Dendritic cell treated with granulocyte-macrophage colony-stimulating factor and Interleukin-4, amounts not matched to agents 40 ng/mL and 50 ng/mL, for 4 days (primary cell): ENCODE data around the gene VPREB3.
A peak's percentile ranks its signal among the peaks of the same experiment; 100 is the strongest.

Experiments used
- H3K27ac Mint-ChIP-seq: one replicate; pipeline ENCODE4 v1.8.0; 2022; ENCODE audit warnings: mild to moderate bottlenecking, mixed read lengths
- H3K27me3 Mint-ChIP-seq: one replicate; pipeline ENCODE4 v1.8.0; 2022; ENCODE audit warnings: mild to moderate bottlenecking, mixed read lengths
- H3K36me3 Mint-ChIP-seq: one replicate; pipeline ENCODE4 v1.8.0; 2022; ENCODE audit warnings: low read depth, mixed read lengths
- H3K4me1 Mint-ChIP-seq: one replicate; pipeline ENCODE4 v1.8.0; 2022; ENCODE audit warnings: low read depth, mixed read lengths
- H3K4me3 Mint-ChIP-seq: one replicate; pipeline ENCODE4 v1.8.0; 2022; ENCODE audit warnings: mild to moderate bottlenecking, moderate library complexity, mixed read lengths
- H3K9me3 Mint-ChIP-seq: one replicate; pipeline ENCODE4 v1.8.0; 2022; ENCODE audit warnings: mixed read lengths
- intact Hi-C: fragments of 100-400 bp; cut with micrococcal nuclease; formaldehyde crosslinking; loops from one replicate; pipeline ENCODE4 v1.15.0; 2022

The VPREB3 gene

DNA sequence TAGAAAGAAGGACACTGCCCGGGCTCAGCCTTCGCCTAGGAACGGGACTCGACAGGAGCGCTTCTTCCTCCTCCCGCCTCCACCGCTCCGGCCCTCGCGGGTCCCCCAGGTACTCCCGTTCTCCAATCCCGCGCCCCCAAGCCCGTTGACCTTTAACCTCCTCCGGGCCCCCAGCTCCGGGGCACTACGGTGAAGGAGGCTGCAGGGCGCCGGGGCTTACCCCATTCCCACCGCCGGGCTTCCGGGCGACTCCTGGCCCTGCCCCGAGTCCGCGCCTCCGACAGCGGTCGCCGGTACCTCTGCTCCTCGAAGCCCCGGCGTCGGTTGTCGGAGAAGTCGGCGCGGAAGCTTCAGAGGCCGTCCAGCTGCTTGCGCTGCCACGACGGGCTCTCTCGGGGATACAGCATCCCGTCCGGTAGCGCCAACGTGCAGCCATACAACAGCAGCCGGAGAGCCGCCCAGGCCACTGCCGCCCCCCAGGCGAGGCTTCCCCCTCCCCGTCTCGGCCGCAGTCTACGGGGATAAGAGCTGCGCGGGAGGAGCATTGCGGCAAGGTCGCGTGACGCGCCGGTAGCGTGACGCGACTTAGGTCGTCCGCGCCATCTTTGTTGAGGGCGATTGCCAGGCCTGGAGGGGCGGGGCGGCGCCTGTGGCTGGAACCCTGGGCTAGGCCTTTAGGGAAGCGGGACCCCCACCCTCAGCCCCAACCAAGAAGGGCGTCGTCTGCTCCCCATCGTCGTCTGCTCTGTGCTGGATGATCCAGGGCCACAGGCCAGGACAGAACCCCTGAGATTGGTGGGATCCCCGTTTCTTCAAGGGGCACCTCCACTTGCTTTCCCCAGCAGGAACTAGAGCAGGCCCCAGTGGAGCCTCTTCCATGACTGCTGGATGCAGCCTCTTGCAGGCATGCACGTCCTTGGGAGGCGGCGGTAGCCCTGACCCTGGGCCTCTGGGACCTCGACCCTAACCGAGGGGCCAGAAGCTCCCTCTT lies 37.1 kb downstream of the VPREB3 start:
- intact Hi-C loops: loop anchor here (5.0 kb wide), 1 partner anchor 50 kb away; the partner anchor contains the start of gene CHCHD10
- Mint-ChIP-seq H3K4me3 (peak overlapping the region; percentile 82), H3K9me3 (no peaks in the 10 kb centered on the region), H3K27ac (peak overlapping the region; percentile 86), H3K27me3 (no peaks in the 10 kb centered on the region), H3K4me1 (peaks cover 25% of the 10 kb centered on the region), H3K36me3 (peaks cover 34% of the 10 kb centered on the region)

DNA sequence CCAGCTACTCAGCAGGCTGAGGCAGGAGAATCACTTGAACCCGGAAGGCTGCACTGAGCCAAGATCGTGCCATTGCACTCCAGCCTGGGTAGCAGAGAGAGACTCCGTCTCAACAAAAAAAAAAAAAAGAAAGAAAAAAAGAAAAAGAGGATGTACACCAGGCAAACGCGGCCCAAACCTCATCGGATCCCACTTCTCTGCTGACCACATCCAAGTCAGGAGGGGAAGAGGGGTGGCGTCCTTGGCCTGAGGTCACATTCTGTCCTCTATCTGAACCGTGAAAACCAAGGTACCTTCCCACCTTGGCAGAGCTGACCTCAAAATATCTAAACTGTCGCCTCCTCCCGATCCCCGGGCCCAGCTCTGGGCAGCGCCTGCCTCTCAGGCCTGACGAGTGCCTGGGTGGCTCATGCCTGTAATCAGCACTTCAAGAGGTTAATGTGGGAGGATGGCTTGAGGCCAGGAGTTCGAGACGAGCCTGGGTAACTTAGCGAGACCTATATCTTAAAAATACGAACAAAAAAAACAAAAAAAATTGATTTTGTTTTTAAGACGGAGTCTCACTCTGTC lies 38.3 kb downstream of the VPREB3 start:
- Mint-ChIP-seq H3K27ac (peak overlapping the region; percentile 86), H3K4me3 (peak overlapping the region; percentile 82), H3K27me3 (no peaks in the 10 kb centered on the region), H3K4me1 (peaks cover 26% of the 10 kb centered on the region), H3K9me3 (no peaks in the 10 kb centered on the region), H3K36me3 (peaks cover 46% of the 10 kb centered on the region)
- intact Hi-C loops: loop anchor here (5.0 kb wide), 1 partner anchor 51 kb away; the partner anchor contains the start of gene CHCHD10

DNA sequence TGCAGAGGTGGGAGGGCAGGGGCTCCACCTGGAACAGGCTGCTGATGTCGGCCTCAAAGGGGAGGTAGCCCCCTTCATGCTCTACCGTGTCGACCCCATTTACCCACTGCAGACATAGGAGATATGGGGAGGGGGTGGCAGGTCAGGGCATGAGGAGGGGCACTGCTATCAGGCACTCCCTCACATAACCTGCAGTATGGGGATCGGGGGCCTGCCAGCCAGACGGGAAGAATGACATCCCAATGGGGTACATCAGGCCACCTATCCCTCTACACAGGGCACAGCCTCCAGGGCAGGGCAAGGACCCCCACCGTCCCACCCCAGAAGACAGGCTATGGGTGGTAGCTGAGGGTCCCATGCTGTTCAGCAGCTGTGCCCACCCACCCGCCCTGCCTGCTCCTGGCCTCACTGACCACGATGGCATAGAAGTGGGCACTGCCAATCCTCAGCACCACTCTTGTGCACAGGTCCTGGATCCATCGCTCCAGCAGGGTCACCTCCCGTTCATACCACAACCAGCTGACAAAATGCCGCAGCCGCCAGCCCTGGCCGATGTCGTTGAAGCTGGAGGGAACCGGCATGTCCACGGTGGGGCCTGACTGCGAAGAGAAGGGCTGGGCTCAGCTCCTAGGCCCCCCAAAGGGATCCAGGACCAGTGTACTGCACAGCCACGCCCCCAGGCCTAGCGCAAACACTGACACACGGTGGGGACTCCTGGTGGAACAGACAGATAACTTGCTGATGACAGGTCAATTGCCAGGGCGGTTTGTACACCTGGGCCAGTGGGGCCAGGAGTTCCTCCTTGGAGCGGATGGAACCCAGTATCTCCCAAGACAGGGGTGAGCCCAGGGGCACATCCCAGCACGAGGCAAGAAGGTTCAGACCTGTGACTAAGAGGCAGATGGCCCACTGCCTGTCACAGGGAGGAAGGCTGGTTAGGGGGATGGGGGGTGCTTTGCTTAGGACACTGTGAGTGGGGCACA lies 39.3 kb downstream of the VPREB3 start:
- peak overlapping the region; percentile 86 for H3K27ac Mint-ChIP-seq
- intact Hi-C loops: loop anchor here (5.0 kb wide), 1 partner anchor 52 kb away; the partner anchor contains the start of gene CHCHD10
- peaks cover 26% of the 10 kb centered on the region for H3K4me1 Mint-ChIP-seq
- no peaks in the 10 kb centered on the region for H3K9me3 Mint-ChIP-seq
- H3K4me3 Mint-ChIP-seq: peak overlapping the region; percentile 82
- peaks cover 56% of the 10 kb centered on the region for H3K36me3 Mint-ChIP-seq
- no peaks in the 10 kb centered on the region for H3K27me3 Mint-ChIP-seq

DNA sequence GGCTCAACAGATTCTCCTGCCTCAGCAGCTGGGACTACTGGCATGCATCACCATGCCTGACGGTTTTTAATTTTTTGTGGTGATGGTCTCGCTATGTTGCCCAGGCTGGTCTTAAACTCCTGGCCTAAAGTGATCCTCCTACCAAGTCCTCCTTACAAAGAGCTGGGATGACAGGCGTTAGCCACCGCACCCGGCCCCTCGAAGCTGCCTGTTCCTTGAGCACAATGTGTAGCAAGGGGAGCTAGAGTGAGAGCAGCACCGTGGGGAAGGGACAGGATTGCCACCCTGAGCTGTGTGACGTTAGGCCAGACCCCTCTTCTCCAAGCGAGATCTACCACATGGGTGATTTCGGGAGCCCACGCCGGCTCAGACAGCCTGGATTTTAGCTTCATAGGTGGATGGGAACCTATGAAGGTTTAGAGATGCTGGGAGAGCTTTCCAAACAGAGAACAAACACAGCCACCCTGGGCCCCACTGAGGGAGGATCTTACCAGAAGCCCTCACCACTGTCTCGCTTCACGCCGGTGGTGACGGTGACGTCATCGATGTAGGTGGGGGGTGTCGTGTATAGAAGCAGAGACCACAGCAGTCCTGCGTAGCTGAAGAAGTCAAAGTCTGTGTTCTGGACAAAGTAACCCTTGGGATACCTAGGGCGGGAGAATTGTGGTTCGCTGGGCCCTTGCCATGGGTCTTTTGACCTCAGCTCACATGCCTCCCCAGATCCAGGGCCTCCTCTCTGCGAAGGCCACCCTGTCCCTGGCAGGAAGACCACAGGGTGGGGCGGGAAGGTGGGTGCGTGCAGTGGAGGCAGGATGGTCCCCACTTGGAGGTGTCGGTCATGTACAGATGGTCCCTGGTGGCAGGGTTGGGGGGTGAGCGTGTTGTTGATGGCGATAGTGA lies 40.3 kb downstream of the VPREB3 start:
- Mint-ChIP-seq H3K4me3 (no peak overlapping the region), H3K4me1 (peaks cover 26% of the 10 kb centered on the region), H3K27ac (no peak overlapping the region), H3K9me3 (no peaks in the 10 kb centered on the region), H3K36me3 (peaks cover 66% of the 10 kb centered on the region), H3K27me3 (no peaks in the 10 kb centered on the region)
- intact Hi-C loops: no loop called here

DNA sequence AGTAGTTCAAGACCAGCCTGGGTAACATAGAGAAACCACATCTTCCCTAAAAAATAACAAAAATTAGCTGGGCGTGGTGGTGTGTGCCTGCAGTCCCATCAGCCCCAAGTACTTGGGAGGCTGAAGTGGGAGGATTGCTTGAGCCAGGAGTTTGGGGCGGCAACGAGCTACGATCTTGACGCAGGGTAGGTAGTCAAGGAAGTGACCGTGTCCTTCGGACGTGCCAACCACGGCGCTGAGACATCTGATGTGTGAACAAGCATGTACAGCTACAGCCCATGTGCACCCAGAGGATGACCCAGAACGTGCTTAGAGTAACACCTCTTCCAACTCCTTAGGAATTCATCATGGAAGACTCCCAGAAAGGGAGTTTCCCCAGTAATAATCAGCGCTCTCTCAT lies 42.0 kb downstream of the VPREB3 start:
- H3K4me1 Mint-ChIP-seq: peaks cover 21% of the 10 kb centered on the region
- H3K36me3 Mint-ChIP-seq: peaks cover 82% of the 10 kb centered on the region
- no peak overlapping the region for H3K4me3 Mint-ChIP-seq
- H3K9me3 Mint-ChIP-seq: no peaks in the 10 kb centered on the region
- intact Hi-C loops: no loop called here
- no peaks in the 10 kb centered on the region for H3K27me3 Mint-ChIP-seq
- no peak overlapping the region for H3K27ac Mint-ChIP-seq

DNA sequence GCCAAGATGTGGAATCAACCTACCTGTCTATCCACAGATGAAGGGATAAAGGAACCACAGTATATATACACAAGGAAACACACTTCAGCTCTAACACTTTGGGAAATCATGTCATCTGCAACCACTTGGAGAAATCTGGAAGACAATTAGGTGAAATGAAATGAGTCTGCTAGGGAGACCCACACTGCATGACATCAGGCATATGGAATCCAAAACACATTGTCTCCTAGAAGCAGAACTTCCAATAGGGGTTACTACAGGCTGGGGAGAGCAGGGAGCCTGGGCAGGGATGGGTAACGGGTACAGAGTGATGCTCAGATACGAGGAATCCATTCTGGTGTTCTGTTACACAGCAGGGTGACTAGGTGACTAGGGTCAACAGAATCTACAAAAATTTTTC lies 45.1 kb downstream of the VPREB3 start:
- no peak overlapping the region for H3K27ac Mint-ChIP-seq
- no peaks in the 10 kb centered on the region for H3K27me3 Mint-ChIP-seq
- H3K36me3 Mint-ChIP-seq: peaks cover 100% of the 10 kb centered on the region
- H3K4me3 Mint-ChIP-seq: no peak overlapping the region
- no peaks in the 10 kb centered on the region for H3K9me3 Mint-ChIP-seq
- intact Hi-C loops: no loop called here
- peaks cover 9% of the 10 kb centered on the region for H3K4me1 Mint-ChIP-seq

DNA sequence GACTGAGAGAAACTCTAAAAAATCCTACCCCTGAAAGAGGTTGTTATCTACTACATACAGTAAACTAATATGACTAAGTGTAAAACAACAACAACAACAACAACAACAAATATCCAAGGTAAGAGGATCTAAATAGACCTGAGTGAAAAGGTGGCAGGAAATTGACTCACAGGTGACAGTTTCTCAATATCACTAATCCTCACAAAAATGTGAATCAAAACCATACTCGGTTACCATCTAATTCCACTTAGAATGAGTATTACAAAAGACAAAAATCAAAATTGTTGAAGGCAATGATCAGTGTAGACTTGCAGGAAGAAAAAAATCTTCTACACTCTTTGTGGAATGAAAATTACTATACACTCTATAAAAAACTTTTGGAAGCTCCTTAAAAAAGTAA lies 46.0 kb downstream of the VPREB3 start:
- Mint-ChIP-seq H3K9me3 (no peaks in the 10 kb centered on the region), H3K4me3 (no peak overlapping the region), H3K27me3 (no peaks in the 10 kb centered on the region), H3K4me1 (peaks cover 9% of the 10 kb centered on the region), H3K36me3 (peaks cover 100% of the 10 kb centered on the region), H3K27ac (no peak overlapping the region)
- intact Hi-C loops: no loop called here

DNA sequence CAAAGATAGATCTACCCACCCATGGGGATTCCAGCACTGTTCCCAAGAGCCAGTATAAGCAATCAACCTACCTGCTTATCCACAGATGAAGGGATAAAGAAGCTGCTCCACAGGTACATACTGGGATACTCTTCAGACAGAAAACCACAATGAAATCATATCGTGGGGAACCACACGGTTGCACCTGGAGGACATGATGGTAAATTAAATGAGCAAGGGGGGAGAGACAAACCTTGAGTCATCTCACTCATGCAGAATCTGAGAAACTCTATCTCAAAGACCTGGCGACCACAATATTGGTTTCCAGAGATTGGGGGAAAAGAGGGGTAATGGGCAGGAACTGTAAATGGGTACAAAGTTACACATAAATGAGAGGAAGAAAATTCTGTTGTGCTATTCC lies 48.9 kb downstream of the VPREB3 start:
- Mint-ChIP-seq H3K27me3 (no peaks in the 10 kb centered on the region), H3K9me3 (no peaks in the 10 kb centered on the region), H3K4me1 (peaks cover 3% of the 10 kb centered on the region), H3K4me3 (no peak overlapping the region), H3K27ac (no peak overlapping the region), H3K36me3 (peaks cover 100% of the 10 kb centered on the region)
- intact Hi-C loops: no loop called here

DNA sequence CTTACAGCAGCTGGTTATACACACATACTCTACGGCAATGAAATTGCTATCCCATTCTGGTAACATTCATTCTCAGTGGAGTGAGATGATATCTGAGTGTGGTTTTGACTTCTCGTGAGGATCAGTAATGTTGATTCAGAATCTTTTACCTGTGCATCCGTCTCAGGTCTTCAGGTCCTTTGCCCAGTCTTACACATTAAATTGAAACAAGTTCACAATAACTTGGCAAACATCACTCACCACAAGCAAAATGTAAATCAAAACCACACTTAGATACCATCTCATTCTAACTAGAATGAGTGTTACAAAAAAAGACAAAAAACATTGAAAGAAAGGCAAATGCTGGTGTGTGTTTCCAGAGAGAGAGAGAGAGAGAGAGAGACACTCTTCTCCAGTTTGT lies 49.4 kb downstream of the VPREB3 start:
- no peak overlapping the region for H3K4me3 Mint-ChIP-seq
- H3K9me3 Mint-ChIP-seq: no peaks in the 10 kb centered on the region
- peaks cover 100% of the 10 kb centered on the region for H3K36me3 Mint-ChIP-seq
- H3K27me3 Mint-ChIP-seq: no peaks in the 10 kb centered on the region
- intact Hi-C loops: no loop called here
- peaks cover 3% of the 10 kb centered on the region for H3K4me1 Mint-ChIP-seq
- H3K27ac Mint-ChIP-seq: no peak overlapping the region

DNA sequence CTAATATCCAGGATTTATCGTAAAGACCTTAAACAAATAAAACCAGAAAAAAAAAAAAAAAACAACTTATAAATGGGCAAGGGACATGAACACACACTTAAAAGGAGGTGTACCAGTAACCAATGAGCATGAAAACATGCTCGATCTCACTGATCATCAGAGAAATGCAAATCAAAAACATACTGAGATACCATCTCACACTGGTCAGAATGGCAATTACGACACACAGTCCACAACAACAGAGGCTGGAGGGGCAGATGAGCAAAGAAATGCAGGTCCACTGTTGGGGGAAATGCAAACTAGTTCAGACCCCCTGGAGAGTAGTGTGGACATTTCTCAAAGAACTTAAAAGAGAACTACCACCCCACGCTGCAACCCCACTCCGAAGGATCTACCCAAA lies 50.2 kb downstream of the VPREB3 start:
- H3K9me3 Mint-ChIP-seq: no peaks in the 10 kb centered on the region
- intact Hi-C loops: no loop called here
- no peak overlapping the region for H3K27ac Mint-ChIP-seq
- peaks cover 98% of the 10 kb centered on the region for H3K36me3 Mint-ChIP-seq
- no peak overlapping the region for H3K4me3 Mint-ChIP-seq
- peaks cover 3% of the 10 kb centered on the region for H3K4me1 Mint-ChIP-seq
- H3K27me3 Mint-ChIP-seq: no peaks in the 10 kb centered on the region
